Thyroid gland (tissue), 4 donors: ENCODE measurements around the gene CCM2. TPM values are rescaled to one million over a fixed set of nuclear protein-coding genes. Genes with fewer than 3 reads are reported as not detected.

Experiments
- DNase-seq, 2 donors: peaks; one replicate each; pipeline ENCODE4 v3.0.0-alpha.2; 2019
- H3K27ac ChIP-seq, 3 donors: fragments of 200-600 bp; sonication (generic); 1 replicate in 2 of 3; 2 replicates in 1 of 3; pipeline ENCODE4 v1.5.1; 2016 to 2019; ENCODE audit warnings: mild to moderate bottlenecking in 1 of 3, moderate library complexity in 1 of 3
- H3K27me3 ChIP-seq: fragments of 200-600 bp; sonication (generic); one replicate; pipeline ENCODE4 v1.5.1; 2019
- H3K36me3 ChIP-seq, 2 donors: fragments of 200-600 bp; sonication (generic); one replicate each; pipeline ENCODE4 v1.5.1; 2016 to 2019
- H3K4me1 ChIP-seq, 2 donors: fragments of 200-600 bp; sonication (generic); one replicate each; pipeline ENCODE4 v1.5.1; 2017 to 2019
- H3K4me3 ChIP-seq, 3 donors: fragments of 200-600 bp; sonication (generic); replicated peaks in 1 of 3; 1 replicate in 2 of 3; 2 replicates in 1 of 3; pipeline ENCODE4 v1.5.1; 2016; ENCODE audit warnings: mild to moderate bottlenecking in 1 of 3
- H3K9me3 ChIP-seq: fragments of 200-600 bp; sonication (generic); one replicate; pipeline ENCODE4 v1.5.1; 2017
- POLR2A ChIP-seq, 2 donors: fragments of 450-650 bp; IDR thresholded peaks; one replicate each; pipeline ENCODE4 v1.6.1; 2017; ENCODE audit warnings: antibody characterized with exemption in 2 of 2, mild to moderate bottlenecking in 2 of 2, moderate library complexity in 1 of 2
- whole genome bisulfite sequencing, 2 donors: methylation state at CpG; one replicate each; pipeline ENCODE4 v1.1.5; 2017; 5-methylcytosine and 5-hydroxymethylcytosine counted together
- intact Hi-C: fragments of 100-400 bp; cut with DNase I; formaldehyde crosslinking; loops from one replicate; pipeline ENCODE4 v1.15.1; 2023
- total RNA-seq, 4 donors: library from RNA; depleted of rRNA; stranded (reverse); fragments of >200 nt; gene quantifications; one replicate each; pipeline ENCODE4 v1.2.3, GENCODE V29; 2016
- TF ChIP-seq, protein P1 (sequence below), 6 experiments: fragments of 200-600 bp in 3 of 6; fragments of 450-650 bp in 3 of 6; sonication (generic) in 3 of 6; IDR thresholded peaks; one replicate each; pipeline ENCODE4 v1.5.1; 2016 to 2019; ENCODE audit warnings: antibody characterized with exemption in 6 of 6, mild to moderate bottlenecking in 2 of 6, inconsistent platforms in 1 of 6, moderate library complexity in 1 of 6

The CCM2 gene
- total RNA-seq, 4 donors from 2014 or later = 19.4 to 29.2 (median 24.3) TPM

DNA sequence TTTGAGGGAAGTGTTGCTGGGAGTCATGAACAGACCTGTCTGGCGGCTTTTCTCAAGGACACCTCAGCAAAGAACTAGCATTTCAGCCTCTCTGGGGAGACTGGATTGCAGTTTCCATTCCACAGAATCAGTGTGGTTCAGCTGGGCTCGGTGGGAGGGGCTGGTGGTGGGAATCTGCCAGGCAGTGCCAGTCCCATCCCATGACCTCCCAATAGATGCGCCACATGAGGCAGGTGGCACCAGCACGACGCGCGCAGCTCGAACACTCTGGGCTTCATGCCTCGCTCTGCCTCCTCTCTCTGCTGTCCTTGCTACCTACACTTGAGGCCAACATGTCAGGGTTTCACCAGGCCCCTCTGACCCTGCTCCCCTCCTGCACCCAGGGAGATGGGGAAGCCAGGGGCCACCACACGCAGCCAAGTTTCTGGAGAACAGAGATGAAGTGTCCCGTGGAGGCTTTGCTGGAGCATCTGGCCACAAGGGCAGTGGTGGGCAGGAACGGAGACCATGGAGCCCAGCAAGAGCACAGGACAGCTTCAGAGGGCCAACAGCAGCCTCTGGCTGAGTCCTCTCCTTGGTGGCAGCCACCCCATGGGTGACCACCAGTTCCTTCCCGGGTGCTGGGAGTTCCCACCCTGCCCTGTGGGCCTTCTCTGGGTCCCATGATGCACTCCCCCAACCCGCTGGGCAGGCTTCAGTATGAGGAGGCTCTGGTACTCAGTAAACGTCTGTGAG, 86.5 kb downstream of the CCM2 start:
- no peak for DNase-seq
- no peaks in the 10 kb centered on the region for H3K27me3 ChIP-seq
- peaks cover 0 to 7% of the 10 kb centered on the region in 2 donors for H3K4me1 ChIP-seq
- 84 to 87% methylated on average over 15 of the region's 15 CpGs for WGBS, 2 donors
- TF ChIP-seq, protein P1, sequence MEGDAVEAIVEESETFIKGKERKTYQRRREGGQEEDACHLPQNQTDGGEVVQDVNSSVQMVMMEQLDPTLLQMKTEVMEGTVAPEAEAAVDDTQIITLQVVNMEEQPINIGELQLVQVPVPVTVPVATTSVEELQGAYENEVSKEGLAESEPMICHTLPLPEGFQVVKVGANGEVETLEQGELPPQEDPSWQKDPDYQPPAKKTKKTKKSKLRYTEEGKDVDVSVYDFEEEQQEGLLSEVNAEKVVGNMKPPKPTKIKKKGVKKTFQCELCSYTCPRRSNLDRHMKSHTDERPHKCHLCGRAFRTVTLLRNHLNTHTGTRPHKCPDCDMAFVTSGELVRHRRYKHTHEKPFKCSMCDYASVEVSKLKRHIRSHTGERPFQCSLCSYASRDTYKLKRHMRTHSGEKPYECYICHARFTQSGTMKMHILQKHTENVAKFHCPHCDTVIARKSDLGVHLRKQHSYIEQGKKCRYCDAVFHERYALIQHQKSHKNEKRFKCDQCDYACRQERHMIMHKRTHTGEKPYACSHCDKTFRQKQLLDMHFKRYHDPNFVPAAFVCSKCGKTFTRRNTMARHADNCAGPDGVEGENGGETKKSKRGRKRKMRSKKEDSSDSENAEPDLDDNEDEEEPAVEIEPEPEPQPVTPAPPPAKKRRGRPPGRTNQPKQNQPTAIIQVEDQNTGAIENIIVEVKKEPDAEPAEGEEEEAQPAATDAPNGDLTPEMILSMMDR (IDR thresholded peaks at IDR 0.05) = no peak
- TF ChIP-seq POLR2A (IDR thresholded peaks at IDR 0.05) = no peak
- intact Hi-C loops = no loop called here
- no peak overlapping the region for H3K27ac ChIP-seq
- H3K9me3 ChIP-seq = no peaks in the 10 kb centered on the region
- H3K4me3 ChIP-seq = no peak overlapping the region
- H3K36me3 ChIP-seq = no peaks in the 10 kb centered on the region

DNA sequence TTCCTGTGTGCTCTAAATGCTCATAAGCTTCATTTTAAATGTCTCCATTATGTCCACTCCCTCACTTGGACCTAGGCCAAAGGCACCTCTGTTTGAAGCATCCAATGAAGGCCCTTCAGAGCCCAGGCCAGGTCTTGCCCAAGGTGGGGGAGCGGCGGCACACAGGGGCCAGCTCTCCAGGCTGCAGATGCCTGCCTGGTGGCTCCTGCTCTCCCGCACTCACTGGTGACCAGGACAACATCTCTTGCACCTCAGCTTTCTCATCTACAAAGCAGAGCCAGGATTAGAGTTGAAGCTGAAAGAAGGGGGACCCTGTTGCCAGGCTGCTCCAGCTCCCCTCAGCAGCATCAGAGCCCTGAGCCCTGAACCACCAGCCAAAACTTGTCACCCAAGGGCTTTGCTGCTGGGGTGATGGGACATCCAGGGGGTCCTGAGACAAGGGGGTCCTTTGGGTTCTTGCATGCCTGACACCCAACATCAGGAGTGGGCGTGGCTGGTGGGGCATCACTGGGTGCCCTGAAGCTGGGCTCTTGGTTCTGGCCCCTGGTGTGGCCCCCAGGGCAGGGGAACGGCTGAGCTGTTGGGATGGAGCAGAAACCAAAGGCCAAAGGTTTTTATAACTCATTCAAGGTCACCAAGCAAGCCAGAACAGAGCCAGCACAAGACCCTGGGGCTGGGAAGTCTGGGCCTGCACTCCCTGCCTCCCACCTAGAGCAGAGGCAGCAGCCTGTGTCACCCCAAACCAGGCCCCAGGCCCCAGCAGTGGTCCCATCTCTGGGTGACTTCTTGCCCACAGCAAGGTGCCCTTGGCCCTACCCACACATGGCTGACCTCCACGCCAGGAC, 87.5 kb downstream of the CCM2 start:
- no peak for DNase-seq
- no peak for TF ChIP-seq POLR2A (IDR thresholded peaks at IDR 0.05)
- TF ChIP-seq, protein P1 (IDR thresholded peaks at IDR 0.05) = no peak
- Histone ChIP-seq H3K36me3 (no peaks in the 10 kb centered on the region), H3K27me3 (no peaks in the 10 kb centered on the region), H3K4me1 (peaks cover 0 to 7% of the 10 kb centered on the region in 2 donors), H3K9me3 (no peaks in the 10 kb centered on the region), H3K27ac (no peak overlapping the region), H3K4me3 (no peak overlapping the region)
- intact Hi-C loops = no loop called here
- WGBS, 2 donors = 97% methylated on average over 4 to 6 of the region's 6 CpGs

DNA sequence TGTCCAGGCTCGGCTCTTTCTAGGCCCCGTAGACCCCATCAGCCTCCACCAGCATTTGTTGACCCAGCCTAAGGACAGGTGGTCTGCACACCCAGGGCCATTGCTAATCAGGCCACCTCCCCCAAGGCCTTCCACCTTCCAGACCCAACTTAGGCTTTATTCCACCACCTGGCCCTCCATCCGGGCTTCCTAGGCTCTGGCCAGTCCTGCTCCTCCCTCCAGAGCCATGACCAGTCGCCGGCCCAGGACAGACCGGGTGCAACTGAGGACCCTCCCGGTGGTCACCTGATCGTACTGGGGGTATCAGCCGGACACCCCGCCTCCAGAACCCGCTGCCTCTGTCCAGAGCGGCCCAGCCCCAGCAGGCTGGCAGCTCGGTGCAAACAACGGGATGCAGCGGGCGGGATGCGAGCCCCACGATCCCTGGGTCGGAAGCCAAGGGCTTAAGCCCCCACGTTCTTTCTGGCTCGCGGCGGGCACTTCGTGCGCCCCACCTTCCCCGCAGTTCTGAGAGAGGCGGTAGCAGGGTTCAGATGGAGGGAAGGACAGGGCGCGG, 88.2 kb downstream of the CCM2 start:
- DNase-seq = no peak
- Histone ChIP-seq H3K4me1 (peaks cover 0 to 7% of the 10 kb centered on the region in 2 donors), H3K36me3 (no peaks in the 10 kb centered on the region), H3K4me3 (peak overlapping the region in 1 of 3 donors; percentile 43), H3K9me3 (no peaks in the 10 kb centered on the region), H3K27me3 (no peaks in the 10 kb centered on the region), H3K27ac (no peak overlapping the region)
- intact Hi-C loops = no loop called here
- 41 to 58% methylated on average over 10 to 21 of the region's 29 CpGs for WGBS, 2 donors
- TF ChIP-seq POLR2A (IDR thresholded peaks at IDR 0.05) = no peak
- TF ChIP-seq, protein P1 (IDR thresholded peaks at IDR 0.05) = no peak

DNA sequence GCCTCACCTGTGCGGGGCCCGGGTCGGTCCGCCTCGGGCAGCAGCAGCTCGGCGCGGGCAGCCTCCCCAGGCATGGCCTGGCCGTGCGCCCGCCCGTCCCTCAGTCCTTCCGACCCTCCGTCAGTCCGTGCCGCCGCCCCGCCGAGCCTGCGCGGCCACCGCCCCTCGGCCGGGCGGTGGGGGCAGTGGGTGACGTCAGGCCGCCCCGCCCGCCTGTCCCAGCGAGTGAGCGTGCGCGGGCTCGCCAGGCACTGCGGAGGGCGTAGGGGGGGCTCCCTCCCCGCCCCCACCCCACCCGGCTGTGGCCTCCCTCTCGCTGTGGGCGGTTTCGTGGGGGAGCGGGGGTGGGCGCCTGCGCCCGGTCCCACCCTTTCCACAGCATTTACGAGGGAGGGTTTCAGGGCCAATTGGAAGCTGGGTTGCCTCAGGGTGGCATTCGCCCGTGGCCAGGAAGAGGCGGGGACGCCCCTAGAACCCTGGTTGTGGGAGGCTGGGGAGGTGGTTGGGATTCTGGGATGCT, 88.9 kb downstream of the CCM2 start, which contains the start of gene NACAD:
TSS of gene NACAD (minus strand) at position 149 of the 520 bp plus-strand sequence. CDS start at position 74, 75 bp downstream.
- no peak for TF ChIP-seq POLR2A (IDR thresholded peaks at IDR 0.05)
- TF ChIP-seq, protein P1 (IDR thresholded peaks at IDR 0.05) = no peak
- peaks cover 0 to 7% of the 10 kb centered on the region in 2 donors for H3K4me1 ChIP-seq
- intact Hi-C loops = no loop called here
- DNase-seq = peak; percentile 13 to 22
- no peaks in the 10 kb centered on the region for H3K9me3 ChIP-seq
- H3K36me3 ChIP-seq = no peaks in the 10 kb centered on the region
- H3K27me3 ChIP-seq = no peaks in the 10 kb centered on the region
- 1 to 2% methylated on average over 11 to 16 of the region's 50 CpGs for WGBS, 2 donors
- no peak within 1 kb of the TSS for H3K27ac ChIP-seq
- H3K4me3 ChIP-seq = peak within 1 kb of the TSS in 1 of 3 donors; percentile 43
